SIG-M5 (cell line): ENCODE measurements around the gene PRAMEF17.
"Not testable (repeated sequence)": the region's sequence is repeated elsewhere in the genome, so short reads cannot be mapped to it uniquely, and the experiment has no call there.

Experiments
- DNase-seq: peaks from one replicate; lab custom pipeline; 2025; lab: John Stamatoyannopoulos, UW

Gene PRAMEF17

GRCh38 chr1:13389332-13389731 is at the start of gene PRAMEF17:
Gene PRAMEF17 (plus strand): TSS chr1:13389632. CDS start chr1:13389658, 26 bp downstream.
- not testable (repeated sequence) for DNase-seq

GRCh38 chr1:13342496-13342895 is 46.9 kb upstream of the PRAMEF17 start:
- not testable (repeated sequence) for DNase-seq

GRCh38 chr1:13347034-13347433 is 42.4 kb upstream of the PRAMEF17 start, which contains the start of gene PRAMEF14:
Gene PRAMEF14 (minus strand): TSS chr1:13347134. CDS start chr1:13345314, 1,820 bp downstream.
- not testable (repeated sequence) for DNase-seq

GRCh38 chr1:13353476-13353875 is 36.0 kb upstream of the PRAMEF17 start:
- DNase-seq, result not testable (repeated sequence)

- DNase-seq, result not testable (repeated sequence)
Measured at GRCh38 chr1:13354475-13354874, 35.0 kb upstream of the PRAMEF17 start.

- DNase-seq, result not testable (repeated sequence)
Measured at GRCh38 chr1:13356774-13357173, 32.7 kb upstream of the PRAMEF17 start.

GRCh38 chr1:13362364-13362763 is 27.1 kb upstream of the PRAMEF17 start:
- DNase-seq, result not testable (repeated sequence)

GRCh38 chr1:13364928-13365327 is 24.5 kb upstream of the PRAMEF17 start:
- DNase-seq, result not testable (repeated sequence)

- not testable (repeated sequence) for DNase-seq
Measured at GRCh38 chr1:13366536-13366935, 22.9 kb upstream of the PRAMEF17 start.

GRCh38 chr1:13368544-13368943 is 20.9 kb upstream of the PRAMEF17 start:
- DNase-seq, result not testable (repeated sequence)

GRCh38 chr1:13378983-13379382 is 10.4 kb upstream of the PRAMEF17 start:
- DNase-seq, result not testable (repeated sequence)

- DNase-seq, result not testable (repeated sequence)
Measured at GRCh38 chr1:13380380-13380779, 9.1 kb upstream of the PRAMEF17 start.

GRCh38 chr1:13393004-13393403 is 3.6 kb downstream of the PRAMEF17 start:
- not testable (repeated sequence) for DNase-seq

GRCh38 chr1:13394761-13395160 is 5.3 kb downstream of the PRAMEF17 start:
- not testable (repeated sequence) for DNase-seq

GRCh38 chr1:13395311-13395710 is 5.9 kb downstream of the PRAMEF17 start:
- DNase-seq, result not testable (repeated sequence)

GRCh38 chr1:13407811-13408210 is 18.4 kb downstream of the PRAMEF17 start:
- DNase-seq, result no peak

- DNase-seq, result not testable (repeated sequence)
Measured at GRCh38 chr1:13410150-13410549, 20.7 kb downstream of the PRAMEF17 start, which contains the start of gene PRAMEF20. Gene PRAMEF20 (plus strand): TSS chr1:13410450. CDS start chr1:13416355, 5,905 bp downstream.

GRCh38 chr1:13430495-13430894 is 41.1 kb downstream of the PRAMEF17 start:
- no peak for DNase-seq

- DNase-seq, result no peak
Measured at GRCh38 chr1:13432251-13432650, 42.8 kb downstream of the PRAMEF17 start.

- not testable (repeated sequence) for DNase-seq
Measured at GRCh38 chr1:13433694-13434358, 44.4 kb downstream of the PRAMEF17 start.

GRCh38 chr1:13435458-13435857 is 46.0 kb downstream of the PRAMEF17 start:
- DNase-seq, result no peak

- not testable (repeated sequence) for DNase-seq
Measured at GRCh38 chr1:13439104-13439783, 49.8 kb downstream of the PRAMEF17 start.
